NCI-H1694 treated with DMSO at 0.1 percent for 48 hours (cell line): Measurements from ENCODE around the gene NEUROD4.
"Not testable (repeated sequence)": the region's sequence is repeated elsewhere in the genome, so short reads cannot be mapped to it uniquely, and the experiment has no call there.

Experiments used
- DNase-seq: peaks from one replicate; lab custom pipeline; 2025; lab: John Stamatoyannopoulos, UW

NEUROD4 gene, protein sequence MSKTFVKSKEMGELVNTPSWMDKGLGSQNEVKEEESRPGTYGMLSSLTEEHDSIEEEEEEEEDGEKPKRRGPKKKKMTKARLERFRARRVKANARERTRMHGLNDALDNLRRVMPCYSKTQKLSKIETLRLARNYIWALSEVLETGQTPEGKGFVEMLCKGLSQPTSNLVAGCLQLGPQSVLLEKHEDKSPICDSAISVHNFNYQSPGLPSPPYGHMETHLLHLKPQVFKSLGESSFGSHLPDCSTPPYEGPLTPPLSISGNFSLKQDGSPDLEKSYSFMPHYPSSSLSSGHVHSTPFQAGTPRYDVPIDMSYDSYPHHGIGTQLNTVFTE

DNA sequence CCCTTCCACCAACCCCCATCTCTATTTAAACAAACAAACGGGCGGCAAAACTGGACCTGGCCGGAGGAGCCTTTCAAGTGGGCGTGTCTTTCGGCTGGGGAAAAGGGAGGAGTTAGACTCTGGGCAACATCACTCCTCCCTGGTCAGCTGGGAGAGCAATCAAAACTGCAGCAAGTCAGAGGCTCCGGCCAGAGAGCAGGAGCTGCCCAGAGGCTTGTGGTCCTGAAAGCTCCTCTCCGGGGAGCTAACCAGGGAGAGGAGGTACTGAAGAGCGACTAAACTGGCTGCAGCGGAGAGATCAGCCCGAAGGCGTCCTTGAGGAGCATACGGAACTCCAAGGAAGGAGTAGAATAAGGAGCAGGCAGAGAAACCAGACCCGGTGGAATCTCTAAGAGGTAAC is at the start of gene NEUROD4:
TSS of gene NEUROD4 (plus strand) at position 191 of the 400 bp plus-strand sequence. CDS start 6,466 bp downstream, outside the sequence.
- no peak for DNase-seq

DNA sequence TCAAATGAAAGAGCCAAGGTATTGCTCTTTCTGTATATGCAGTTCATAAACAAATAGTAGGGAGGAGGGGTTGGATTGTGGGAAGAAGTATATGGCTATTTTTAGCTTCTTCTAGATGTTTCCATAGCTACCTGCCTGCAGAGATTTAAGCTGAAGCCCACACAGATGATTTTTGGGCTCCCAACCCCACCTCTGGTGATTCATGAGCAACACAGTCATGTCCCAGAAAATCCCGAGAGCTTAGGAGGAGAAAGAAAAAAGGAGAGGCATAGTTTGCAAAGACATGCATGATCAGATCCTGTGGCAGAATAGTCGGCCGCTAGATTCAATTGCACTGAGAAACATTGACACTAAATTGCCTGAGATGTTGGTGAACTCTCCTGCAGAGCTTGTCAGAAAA is 49.0 kb upstream of the NEUROD4 start:
- no peak for DNase-seq

DNA sequence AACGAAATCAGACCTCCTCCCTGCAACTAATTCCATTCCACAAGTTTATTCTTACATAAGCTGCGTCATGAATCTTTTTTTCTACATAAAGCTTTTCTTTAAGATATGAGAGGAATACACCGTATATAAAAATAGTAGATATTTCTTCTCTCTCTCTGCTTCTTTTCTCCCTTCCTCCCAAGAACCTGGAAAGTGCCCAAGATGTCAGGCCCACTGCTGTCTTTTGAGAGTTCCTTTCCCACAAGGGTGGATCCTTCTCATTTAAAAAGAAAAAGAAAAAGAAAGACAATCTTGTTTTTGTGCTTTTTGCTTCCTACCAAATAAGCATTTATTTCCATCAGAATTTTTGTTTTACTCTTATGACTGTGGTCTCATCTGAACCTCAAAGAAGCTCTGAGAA is 46.2 kb upstream of the NEUROD4 start:
- DNase-seq = no peak

DNA sequence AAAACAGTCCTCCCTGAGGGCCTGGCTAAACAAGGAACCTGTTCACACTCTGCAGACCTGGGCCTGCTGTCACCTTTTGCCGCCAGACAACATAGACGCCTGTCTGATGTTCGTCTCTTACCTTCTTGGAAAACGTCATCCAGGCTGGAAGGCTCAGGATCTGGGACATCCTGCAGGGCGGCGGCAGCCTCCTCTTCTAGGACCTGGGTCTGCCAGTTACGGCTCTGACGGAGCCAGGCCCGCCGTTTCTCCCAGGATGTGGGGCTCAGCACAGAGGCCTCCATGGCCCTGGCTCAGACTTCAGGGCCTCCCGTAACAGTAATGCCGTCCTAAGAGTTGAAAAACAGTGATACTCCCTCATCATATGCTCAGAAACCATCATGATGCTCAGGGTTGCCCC is 45.5 kb upstream of the NEUROD4 start:
- DNase-seq = no peak

DNA sequence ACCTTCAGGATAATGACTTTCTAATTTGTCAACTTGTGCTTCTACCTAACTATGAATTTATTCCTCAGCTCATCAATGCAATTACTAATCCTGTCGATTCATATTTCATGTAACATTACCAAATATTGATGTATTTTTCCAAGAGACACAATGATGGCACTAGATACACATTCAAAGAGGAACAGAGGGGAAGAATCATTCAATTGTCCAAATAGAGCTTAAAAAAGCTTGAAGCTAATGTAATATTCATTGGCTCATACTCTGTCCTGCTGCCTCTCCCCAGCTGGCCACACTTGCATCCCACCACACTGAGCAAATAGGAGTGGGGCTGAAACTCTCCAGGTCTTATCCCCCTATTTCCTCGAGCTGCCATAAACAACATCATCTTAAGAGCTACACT is 44.5 kb upstream of the NEUROD4 start:
- DNase-seq = no peak

DNA sequence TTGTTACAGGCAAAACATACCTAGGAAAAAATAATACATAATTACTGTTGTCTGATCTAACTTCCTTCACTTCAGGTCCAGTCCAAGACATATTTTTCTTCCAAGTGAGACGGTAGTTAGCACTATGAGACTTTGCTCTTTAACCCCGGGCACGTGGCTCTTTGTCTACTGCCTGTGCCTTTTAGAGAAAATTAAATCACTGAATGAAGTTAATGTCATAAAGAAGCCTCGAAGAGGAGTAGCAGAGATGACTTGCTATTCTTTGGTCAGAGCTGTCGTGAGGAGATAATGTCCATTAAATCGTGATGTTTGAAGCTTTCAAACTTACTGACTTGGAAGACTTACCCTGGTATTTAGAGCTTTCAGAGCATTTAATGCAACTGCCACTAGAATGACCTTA is 43.9 kb upstream of the NEUROD4 start:
- DNase-seq = no peak

DNA sequence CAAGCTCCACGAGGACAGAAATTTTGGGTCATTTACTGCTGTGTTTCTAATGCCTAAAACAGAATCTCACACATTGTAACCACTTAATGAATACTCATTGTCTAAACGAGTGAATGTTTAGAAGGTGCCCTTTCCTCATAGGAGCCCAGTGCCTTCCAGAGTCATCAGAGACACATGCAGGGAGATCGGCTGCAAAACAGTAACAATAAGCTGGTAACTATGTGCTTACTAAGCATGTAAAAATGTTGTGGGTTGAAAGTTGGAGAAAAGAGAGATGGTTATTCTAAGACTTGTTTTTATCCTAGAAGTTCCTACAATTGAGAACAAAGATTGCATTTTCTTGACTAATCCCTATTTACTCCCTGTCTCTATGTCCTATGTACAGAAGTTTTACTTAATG is 42.6 kb upstream of the NEUROD4 start:
- no peak for DNase-seq

DNA sequence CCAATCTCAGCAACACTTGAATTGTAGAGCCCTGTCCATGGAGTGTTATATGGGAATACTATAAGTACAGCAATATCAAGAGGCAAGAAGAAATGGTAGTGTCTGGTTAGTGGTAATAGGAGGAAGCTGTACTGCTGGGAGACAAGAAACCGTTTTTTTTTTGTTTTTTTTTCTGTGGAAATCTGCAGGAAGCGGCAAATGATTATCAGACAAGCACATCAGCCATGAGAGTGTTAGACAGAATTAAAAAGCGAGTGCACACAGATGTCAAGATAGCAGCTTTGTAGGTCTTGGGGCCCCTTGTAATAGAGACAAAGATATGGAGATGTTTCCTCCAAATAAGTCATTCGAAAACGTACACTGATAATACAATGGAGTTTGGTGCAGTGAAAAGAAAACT is 41.9 kb upstream of the NEUROD4 start:
- DNase-seq = no peak

DNA sequence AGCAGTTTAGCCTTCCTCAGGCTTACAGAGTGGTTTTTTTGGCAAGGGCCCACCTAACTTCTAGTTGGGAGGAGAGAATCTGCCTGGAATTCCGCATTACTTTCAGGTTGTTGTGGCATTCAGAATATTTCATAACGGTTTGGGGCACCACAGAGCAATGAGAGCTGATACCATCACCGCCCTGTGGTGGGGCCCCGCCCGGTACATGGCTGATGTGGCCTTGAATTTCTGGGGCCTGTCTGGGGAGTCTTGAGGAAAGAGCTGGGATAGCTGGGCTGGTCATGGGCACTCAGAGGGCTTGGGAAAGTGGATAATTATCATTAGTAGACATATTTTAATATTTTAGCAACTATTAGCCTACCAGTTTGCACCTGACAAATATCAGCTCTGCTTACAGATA is 39.4 kb upstream of the NEUROD4 start:
- no peak for DNase-seq

DNA sequence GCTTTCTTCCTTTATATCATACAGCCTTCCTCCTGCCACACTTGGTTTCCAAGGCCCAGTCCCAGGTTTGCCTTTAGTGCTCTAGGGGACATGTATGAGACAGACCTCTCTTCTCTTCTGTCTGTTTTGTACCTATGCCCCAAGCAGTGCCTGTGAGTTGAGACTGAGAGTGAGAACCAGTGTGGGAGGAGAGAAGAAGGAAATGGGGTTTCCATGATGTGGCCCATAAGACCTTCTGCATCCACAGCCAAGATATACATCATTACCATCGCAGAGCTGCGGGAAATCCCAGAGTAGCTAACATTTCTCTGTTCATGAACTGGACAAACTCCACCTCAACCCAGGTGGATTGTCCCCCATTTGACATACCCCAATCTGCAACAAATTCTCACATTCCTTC is 38.0 kb upstream of the NEUROD4 start:
- no peak for DNase-seq

DNA sequence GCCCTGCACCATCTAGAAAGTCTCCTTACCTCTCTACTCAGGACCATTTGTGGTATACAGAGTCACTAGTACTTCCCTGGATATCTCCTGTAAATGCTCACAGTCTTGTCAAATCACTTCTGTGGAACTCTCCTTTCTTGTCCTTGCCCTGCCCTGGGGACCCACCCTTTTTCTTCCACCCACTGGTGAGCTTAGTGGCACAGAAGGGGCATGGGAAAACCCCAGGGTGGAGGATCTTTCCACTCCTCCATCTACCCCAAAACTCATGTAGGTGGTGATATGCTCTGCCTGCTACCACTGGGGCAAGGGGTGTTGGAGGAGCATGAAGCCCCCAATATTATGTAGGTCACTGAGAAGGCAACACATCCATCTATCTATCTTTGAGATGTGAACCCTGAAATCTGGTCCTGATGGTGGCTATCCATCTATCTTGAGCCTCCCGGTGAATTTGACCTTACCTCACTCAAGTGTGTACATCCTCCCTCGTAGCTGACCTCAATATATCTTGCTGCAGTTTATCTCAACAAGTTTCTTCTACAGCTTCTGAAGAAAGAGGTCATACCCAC is 36.2 kb upstream of the NEUROD4 start:
- no peak for DNase-seq

DNA sequence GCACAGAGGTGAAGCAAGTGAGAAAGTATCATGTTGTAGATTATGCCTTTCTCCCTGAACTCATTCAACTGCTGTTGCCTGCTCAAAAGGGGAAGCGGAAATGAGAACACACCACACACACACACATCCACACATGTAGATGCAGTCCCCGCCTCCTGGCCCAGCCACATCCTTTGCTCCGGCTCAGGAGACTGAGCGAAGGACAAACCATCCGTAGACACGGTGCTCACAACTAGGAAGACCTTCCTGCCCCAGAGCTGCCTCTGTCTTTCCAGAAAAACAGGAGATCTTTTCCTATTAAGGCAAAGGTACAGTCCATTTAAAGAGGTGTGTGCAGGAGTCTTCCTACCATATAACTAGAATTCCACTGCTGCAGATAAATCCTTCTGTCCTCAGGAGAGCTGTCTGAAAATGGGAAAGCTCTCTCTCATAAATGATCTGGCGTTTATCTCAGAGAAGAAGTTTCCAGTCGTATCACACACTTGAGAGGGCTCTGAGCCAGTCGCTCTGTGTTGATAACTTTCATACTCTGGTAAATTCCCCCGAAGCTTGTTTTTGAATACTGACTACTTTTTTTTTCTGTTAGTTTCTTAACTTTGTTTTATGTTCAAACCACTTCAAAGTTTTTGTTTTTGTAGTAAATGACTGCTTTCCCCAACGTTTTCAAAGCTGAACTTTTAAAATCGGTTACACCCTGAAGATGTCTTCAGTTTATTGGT is 35.0 kb upstream of the NEUROD4 start, which contains the start of gene TESPA1:
TSS of gene TESPA1 (minus strand) at position 105 of the 719 bp plus-strand sequence. CDS start 10,200 bp downstream, outside the sequence.
- DNase-seq = no peak

DNA sequence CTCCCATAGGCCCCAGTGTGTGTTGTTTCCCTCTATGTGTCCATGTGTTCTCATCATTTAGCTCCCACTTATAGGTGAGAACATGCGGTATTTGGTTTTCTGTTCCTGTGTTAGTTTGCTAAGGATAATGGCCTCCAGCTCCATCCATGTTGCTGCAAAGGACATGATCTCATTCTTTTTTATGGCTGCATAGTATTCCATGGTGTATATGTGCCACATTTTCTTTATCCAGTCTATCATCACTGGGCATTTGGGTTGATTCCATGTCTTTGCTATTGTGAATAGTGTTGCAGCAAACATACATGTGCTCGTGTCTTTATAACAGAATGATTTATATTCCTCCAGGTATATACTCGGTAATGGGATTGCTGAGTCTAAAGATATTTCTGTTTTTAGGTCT is 33.0 kb upstream of the NEUROD4 start:
- DNase-seq = not testable (repeated sequence)

DNA sequence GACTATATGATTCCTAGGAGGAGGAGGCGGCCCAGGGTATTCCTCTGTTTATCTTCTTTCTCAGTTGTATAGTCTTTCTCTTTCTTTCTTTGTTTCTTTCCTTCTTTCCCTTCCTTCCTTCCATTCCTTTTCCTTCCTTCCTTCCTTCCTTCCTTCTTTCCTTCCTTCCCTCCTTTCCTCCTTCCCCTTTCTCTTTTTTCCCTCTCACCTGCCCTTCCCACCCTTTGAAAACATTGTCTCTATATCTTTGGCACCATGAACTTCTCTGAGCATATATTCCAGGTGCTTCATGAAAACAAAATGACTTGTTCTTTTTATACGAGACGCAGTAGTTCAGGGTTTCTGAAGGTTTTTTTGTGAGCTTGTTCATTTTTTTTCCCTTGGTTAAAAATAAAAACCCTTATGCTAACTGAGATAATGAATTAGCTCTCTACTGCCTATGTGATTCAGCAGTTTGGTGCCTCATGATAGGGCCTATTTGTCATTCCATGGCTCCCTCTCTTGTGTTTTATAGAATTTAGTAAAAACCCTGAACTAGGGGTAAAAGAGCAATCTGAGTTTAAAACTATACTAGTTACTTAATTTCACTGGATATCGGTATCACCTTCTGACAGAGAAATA is 32.1 kb upstream of the NEUROD4 start:
- DNase-seq = no peak

DNA sequence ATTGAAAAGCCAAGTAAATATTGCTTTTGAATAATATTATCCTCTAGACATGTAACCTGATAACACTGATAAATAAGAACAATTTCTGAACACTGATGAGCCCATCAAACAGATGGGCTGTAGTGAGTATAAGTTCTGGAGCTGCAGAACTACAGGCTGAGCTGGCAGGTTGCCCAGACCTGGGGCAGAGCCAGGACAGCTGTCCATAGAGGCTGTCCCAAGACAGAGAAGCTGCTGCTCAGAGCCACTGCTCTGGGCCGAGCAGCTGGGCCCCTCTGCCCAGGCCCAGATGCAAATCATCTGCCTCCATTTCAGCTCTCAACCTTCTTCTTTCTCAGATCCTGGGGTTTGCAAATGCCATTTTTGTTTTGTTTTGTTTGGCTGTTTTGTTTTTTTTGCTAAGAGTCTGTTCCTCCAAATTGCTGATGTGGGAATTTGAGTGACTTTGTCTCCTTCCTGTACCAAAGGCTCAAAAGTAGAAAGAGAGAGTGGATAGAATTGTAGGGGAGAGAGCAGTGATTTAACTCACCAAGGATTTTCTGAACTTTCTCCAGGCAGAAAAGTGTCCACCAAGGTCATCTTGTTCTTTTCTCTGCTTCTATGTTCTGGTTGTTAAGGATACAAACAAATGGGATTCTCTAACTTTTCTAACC is 31.2 kb upstream of the NEUROD4 start:
- DNase-seq = peak; percentile 88

DNA sequence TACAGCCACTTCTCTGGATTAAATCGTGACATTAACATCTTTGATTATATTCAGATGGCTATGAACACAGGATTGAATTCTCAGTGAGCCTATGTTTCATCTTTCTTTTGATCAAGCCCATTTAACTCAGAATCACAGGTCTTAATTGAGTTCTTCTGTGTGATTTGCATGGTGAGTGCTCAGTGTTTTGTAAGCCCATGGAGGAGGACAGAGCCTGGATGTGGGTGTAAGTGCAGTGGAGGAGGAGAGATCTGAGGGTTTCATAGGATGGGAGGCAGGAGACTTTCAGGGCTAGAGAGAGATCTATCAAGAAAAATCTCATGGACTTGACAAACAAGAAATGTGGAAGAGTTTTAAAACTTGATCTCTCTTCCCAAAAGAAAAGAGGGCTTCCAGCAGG is 29.9 kb upstream of the NEUROD4 start:
- DNase-seq = no peak

DNA sequence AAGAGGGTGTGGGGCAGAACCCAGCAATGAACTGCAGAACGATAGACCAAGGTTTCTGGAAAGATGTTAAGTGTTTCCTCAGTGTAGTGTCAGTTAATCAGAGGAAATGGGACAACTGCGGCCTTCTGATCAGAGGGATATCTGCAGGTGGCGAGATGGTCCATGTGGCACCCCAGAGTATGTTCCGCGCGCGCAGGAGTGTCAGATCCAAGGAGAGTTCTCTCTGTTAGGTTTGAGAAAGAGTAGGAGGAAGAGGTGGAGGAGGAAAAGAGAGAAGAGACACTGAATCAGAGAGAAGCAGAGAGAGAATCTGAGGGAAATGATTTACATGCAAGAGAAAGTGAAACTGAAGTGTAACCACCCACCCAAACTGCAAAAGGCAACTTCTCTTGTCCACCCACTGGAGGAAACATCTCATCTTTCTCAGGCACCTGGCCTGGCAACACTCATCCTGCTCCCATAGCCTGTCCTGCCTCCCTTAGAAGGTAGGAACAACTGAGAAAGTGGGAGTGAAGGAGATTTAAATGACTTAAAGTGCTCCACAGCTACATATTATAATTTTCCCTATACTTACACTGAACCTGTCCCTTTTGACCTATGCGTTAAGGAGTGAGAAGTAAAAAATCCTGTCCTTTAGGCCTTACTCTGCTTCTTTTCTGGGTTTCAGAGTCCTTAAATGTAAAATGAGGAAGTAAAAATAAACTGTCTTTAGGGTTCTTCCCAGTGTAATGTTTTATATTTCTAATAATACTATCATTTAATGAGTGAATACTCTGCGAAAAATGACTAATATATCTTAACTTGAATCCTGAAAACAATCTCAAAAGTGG is 28.4 kb upstream of the NEUROD4 start:
- DNase-seq = no peak

DNA sequence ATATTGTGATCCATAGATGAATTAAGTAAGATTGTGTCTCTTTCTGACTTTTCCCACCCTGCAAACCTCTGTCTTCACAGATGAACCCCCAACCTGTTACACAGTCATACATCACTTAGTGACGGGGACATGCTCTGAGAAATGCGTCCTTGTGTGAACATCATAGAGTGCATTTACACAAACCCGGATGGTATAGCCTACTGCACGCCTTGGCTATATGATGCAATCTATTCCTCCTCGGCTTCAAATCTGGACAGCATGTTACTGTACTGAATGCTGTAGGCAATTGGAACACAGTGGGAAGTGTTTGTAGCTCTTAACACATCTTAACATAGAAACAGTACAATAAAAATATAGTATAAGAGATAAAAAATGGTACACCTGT is 27.8 kb upstream of the NEUROD4 start:
- DNase-seq = no peak

DNA sequence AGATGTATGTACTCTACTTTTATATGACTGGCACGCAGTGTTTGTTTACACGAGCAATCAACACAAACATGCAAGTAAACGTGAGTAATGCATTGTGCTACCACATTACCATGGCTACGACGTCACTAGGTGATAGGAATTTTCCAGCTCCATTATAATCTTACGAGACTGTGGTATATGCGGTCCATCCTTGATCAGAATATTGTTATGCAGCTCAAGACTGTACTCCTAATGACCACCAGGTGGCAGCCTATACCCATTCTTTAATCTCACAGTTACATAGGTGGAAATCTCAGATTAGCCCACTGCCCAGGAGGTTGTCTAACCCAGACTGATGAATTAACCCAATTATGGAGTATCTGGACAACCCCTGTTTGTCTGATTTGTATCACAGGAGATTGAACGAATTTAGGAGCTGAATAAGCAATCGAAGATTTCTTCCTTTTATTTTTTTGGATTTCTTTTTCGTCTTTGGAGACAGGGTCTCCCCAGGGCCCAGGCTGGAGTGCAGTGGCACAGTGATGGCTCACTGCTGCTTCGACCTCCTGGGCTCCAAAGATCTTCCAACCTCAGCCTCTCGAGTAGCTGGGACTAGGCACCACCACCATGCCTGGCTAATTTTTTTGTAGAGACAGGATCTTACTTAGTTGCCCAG is 26.5 kb upstream of the NEUROD4 start:
- DNase-seq = peak; percentile 86

DNA sequence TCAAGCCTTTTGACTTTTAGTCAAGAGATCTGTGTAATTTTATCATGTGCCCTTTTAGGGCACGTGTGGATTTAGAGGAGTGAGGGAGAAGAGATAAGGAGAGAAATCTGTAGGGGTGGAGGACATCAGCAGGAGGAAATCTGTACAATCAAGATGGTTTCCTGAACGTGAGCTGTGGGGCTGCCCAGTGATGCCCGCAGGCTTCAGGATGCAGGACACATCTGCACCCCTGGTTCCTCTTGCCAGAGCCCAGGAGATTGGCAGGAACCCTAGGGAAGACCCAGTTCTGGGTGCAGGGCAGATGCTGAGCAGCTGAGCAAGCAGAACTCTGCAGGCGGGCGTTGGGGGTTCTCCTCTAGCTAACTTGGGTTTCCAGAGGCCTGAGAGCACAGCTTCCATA is 23.6 kb upstream of the NEUROD4 start:
- DNase-seq = no peak
